ENCODE results near the gene ARPP19.
"Not testable (repeated sequence)": the region's sequence is repeated elsewhere in the genome, so short reads cannot be mapped to it uniquely, and the experiment has no call there.

Gene ARPP19

DNA sequence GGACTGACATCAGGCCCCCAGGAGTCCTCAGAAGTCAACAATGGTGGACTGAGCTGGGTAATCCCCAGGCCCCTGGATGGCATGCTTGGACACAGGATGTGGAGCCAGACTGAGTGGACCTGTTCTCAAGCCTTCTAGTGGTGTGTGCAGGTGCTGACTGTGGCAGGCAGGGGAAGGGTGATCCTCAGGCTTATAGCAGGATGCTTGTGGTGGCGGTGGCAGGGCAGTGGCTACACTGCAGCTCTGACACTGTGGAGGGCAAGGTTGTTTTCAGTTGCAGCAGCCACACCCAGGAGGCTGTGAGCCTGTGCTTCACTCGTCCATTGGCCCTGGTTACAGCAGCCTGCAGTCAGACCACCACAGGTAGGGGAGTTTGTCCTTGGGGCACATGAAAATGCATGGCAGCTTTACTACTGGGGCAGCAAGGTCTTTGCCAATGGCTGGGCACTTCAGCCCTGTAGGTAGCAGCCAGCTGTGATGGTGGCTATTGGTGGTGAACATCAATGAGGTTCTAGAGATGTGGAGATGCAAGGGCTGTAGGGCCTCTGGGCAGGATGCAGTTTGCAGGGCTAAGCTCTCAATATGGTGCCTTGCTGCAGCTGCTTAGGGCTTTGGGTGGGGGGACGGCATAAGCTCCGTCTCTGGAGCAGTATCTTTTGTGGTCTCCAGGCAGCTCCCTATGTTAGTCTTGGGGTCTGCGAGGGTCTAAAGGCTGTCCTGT lies 22.6 kb downstream of the ARPP19 start:
- FAIRE-seq = no peak

DNA sequence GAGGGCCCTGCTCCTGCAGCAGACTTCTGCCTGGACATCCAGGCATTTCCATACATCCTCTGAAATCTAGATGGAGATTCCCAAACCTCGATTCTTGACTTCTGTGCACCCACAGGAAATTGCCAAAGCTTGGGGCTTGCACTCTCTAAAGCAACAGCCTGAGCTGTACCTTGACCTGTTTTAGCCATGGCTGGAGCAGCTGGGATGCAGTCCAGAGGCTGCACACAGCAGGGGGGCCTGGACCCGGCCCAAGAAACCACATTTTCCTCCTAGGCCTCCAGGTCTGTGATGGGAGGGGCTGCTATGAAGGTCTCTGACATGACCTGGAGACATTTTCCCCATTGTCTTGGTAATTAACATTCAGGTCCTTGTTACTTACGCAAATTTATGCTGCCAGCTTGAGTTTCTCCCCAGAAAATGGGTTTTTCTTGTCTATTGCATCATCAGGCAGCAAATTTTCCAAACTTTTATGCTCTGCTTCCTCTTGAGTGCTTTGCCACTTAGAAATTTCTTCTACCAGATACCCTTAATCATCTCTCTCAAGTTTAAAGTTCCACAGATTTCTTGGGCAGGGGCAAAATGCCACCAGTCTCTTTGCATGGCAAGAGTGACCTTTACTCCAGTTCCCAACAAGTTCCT lies 28.3 kb downstream of the ARPP19 start:
- FAIRE-seq = no peak

DNA sequence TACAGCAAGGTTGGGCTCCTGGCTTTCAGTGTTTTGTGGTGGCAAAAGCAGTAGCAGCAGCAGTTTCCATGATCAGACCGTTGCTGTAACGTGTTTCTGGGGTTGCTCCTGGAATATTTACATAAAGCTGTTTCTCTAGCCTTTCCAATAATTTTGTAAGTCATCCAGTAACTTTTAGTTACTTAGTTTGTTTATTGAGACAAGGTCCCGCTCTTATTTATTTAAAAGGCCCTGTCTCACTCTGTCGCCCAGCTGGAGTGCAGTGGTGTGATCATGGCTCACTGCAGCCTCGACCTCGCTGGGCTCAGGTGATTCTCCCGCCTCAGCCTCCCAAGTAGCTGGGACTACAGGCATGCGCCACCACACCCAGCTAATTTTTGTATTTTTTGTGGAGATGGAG lies 31.4 kb downstream of the ARPP19 start:
- no peak for FAIRE-seq

DNA sequence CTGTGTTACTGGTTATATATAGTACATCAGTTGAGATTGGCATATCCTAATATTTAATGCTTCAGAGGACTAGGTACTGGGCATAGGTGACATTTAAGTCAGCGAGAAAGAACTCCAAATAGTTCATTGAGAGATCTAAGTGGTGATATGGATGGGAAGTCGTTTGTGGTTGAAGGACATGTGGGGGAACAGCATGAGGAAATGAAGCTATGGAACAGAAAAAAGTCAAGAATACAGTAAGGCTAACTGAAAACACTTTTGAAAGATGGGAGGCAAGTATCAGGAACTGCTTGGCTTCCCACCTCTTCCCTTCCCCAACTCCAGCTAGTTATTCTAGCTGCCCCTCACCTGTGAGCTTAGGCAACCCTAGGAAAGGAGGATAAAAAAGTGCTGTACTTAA lies 36.4 kb downstream of the ARPP19 start:
- FAIRE-seq = no peak

DNA sequence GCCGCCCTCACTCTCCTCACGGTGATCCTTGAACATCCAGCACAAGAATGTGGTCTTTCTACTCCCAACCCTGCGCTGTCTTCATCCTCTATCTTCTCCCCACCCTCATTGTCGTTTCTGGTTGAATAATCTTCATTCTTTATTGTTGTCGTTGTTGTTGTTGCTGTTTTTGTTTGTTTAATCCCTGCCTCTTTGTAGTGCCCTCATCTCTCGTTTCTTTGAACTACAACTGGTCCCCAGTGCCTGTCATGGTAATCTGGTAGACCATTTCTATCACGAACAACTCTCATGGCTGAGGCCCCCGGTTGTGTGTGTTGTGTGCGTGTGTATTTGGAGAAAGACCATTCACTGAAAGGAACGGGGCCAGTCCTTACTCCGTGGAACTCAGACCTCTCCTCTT lies 38.9 kb downstream of the ARPP19 start:
- FAIRE-seq = no peak

DNA sequence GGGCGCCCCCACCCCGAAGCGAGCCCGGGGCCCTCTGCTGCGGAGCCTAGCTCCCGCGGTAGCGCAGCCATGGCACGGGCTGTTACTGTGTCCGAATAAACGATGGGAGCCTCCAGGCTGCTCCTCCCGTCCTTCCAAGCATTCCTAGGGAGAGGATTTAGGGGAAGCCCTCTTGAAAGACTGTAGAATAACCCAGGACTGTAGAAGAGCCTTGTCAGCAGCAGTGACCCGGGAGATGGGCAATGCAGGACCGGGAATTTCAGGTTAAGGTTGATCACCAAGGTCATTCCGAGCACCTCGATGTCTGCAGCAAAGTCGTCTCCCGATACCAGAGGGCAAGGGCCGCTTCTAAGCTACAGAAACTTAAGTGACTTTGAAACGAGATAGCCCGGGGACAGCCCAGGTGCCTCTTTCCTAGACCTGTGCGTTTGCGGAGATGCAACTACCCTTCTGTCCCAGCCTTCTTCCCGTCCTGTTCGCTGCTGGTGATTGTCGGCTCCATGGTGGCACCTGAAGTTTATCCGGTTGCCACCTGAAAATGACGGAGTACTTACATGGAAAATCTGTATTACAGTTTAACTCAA lies 39.4 kb downstream of the ARPP19 start:
- FAIRE-seq = no peak

DNA sequence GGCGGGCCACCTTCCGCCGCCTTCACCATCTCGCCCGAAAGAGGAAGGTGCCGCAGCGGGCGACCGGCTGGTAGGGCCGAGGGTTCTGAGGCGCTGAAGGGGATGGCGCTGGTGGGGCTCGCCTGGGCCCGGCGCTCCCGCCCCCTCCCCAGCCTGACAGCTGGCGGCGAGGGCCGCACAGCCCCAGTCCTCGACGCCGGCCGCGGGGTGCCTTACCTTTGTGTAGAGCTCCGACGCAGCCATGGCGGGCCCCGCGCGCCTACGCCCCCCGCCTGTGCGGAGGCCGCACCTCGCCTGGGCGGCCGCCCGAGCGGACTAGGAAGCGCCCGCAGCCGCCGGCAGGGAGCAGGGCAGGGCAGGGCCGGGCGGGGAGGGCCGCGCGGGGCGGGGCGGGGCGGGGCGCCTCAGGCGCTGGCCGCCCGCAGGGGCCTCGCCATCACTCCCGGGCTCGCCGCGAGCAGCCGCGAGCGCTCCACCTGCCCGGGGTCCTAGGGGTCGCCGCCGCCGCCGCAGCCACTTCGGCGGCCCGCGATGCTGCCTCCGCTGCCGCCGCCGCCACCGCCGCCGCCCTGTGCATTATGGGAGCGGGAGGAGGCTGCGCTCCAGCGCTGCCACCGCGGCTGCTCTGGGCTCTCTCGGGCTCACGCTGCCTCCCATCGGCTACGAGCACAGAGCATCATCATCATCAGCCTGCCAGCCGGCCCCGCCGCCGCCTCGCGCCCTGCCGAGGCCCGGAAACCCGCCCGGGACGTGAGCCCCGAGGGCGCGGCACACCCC lies 40.1 kb downstream of the ARPP19 start, which contains the start of gene MYO5A:
TSS of gene MYO5A (minus strand) at position 317 of the 777 bp plus-strand sequence. CDS start at position 243, 74 bp downstream.
- no peak for FAIRE-seq

DNA sequence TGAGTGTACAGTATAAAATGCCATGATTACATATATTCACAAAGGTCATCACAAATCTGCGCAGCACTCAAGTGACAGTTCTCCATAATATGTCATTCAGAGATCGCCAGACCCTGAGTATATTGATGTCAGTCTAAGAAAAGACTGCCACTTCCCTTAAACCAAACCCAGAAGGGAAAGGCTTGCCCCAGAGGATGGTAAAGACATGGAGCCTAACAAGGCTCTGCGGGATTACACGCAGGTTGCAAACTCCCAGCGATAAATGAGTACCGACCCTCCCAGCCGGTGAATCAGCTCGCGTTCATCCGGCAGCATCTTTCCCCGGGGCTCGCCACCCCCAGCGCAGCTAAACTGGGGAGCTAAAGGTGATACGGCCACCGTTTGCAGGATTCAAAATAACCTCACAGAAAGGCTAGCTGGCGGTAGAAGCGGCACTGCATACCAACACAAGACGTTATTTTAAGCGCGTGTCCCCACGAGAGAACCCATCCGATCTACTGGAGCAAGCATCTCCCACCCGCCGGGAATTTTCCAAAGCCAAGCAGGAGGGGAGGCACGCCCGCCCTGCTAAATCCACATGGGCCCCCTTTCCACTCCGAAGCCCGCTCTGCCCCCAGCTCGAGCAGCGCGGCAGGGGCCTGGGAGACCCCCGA lies 40.8 kb downstream of the ARPP19 start:
- FAIRE-seq = no peak

DNA sequence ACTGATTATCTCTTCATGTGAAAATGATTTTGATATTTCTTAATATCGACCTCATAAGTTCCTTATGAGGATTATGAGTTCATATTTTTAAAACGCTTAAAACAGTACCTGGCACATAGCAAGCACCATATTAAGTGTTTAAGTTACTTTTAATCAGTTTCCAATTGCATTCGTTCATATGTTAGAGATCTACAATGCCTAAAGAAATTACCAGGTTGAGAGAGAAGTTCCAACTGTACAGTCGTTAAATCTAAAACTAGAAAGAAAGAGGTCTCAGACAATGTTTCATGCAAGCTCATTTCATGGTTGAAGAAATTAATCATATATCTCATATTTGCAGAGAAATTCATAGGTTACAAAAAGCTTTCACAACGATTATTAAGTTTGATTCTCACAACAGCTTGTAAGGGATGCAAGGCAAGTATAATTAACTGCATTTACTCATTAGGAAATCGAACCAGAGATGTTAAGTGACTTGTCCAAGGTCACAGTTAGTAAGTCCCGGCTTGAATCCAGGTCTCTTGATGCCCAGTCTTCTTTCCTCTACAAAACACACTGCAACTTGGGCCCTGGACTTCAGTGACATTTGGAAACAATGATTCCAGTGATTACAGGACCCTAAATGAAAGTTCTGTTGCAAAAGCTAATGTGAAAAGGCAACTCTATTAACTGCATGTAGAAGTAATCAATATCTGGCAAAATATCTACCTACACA lies 41.5 kb downstream of the ARPP19 start:
- FAIRE-seq = no peak

DNA sequence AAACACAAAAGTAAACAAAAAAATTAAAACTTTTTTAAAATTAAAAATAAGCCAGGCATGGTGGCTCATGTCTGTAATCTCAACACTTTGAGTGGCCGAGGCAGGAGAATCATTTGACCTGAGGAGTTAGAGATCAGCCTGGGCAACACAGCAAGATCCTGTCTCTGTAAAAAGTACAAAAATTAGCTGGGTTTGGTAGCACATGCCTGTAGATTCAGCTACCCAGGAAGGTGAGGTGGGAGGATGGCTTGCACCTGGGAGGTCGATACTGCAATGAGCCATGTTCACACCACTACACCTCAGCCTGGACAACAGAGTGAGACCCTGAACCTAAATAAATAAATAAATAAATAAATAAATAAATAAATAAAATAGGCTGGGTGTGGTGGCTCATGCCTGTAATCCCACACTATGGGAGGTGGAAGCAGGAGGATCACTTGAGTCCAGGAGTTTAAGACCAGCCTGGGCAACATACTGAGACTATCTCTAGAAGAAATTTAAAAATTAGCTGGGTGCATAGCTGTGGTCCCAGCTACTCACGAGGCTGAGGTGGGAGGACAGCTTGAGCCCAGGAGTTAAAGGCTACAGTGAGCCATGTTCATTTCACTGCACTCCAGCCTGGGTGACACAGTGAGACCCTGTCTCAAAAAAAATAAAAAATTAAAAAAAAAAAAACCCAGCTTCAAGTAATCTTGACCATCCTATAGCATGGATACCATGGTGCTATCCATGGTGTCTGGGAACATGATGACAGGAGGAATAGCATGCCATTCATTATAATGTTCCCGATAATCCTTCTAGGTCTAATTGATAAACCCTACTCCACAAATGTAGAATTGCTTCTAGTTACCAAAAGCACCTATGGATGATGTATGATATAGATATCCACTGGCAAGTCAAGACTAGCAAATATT lies 44.4 kb downstream of the ARPP19 start:
- no peak for FAIRE-seq

DNA sequence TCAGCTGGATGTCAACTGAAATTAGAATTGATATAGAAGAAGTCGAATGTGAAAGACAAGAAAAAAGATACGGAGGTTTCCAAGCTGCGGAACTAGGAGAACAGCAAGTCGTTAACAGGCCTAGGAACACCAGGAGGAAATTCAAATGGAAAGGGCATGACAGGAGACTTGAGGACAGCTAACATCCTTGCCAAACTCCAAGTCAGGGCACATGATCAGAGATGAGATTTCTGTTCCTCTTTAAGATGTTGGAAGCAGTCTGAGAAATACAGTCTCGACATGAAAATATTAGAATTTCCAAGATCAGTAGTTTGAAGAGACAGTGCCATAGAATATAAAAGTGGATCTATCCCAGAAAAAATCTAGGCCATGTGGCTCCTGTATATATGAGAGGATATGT lies 45.2 kb downstream of the ARPP19 start:
- no peak for FAIRE-seq

DNA sequence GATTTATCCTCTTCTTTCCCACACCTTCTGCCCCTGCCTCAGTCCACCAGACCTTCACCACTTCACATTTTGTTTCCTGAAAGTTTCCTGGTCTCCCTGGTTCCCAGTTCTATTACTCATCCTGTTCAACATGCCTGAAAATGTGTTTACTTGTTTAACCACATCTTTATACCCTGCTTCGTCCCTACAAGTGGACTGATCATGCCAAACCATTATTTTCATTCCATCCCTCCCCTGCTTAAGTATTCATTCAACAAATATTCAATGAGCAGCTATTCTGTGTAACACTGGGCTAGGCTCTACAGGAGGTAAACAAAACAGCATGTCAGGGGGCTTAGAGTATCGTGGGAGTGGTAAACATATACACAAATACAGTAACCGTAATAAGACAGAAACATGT lies 45.6 kb downstream of the ARPP19 start:
- no peak for FAIRE-seq

DNA sequence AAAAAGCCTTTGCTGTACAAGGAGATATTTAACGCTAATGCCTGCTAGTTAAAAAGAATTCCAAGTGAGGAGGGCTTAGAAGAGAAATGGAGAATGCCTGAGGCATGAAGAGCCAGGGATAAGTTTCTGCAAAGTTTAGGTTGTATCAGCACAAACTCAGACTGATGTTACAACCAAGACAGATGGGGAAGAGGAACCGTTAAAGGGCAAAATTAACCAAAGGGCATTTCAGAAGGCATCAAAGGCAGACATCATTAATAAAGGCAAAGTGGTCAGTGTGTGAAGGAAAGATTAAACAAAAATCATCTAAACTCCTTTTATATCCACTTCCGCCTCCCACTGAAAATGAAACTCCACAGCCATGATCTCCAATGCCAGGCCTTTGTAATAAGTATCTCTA lies 47.1 kb downstream of the ARPP19 start:
- FAIRE-seq = no peak

DNA sequence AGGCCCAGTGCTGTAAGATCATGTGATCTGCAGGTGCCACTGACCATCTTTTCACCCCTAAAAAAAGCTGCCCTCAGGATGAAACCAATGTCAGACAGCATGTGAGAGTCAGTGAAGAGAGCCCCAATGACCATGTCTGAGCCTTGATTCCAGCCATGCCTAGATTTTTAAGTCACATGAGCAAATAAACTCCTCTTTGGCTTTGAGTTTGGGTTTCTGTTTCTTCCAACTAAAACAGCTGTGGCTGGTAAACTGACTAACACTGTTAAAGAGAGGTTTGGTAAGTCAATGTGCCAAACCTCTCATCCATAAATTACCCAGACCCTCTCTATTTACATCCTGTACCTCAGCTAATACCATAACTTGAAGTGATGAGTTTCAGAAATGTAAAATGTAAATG lies 48.4 kb downstream of the ARPP19 start:
- FAIRE-seq = no peak

DNA sequence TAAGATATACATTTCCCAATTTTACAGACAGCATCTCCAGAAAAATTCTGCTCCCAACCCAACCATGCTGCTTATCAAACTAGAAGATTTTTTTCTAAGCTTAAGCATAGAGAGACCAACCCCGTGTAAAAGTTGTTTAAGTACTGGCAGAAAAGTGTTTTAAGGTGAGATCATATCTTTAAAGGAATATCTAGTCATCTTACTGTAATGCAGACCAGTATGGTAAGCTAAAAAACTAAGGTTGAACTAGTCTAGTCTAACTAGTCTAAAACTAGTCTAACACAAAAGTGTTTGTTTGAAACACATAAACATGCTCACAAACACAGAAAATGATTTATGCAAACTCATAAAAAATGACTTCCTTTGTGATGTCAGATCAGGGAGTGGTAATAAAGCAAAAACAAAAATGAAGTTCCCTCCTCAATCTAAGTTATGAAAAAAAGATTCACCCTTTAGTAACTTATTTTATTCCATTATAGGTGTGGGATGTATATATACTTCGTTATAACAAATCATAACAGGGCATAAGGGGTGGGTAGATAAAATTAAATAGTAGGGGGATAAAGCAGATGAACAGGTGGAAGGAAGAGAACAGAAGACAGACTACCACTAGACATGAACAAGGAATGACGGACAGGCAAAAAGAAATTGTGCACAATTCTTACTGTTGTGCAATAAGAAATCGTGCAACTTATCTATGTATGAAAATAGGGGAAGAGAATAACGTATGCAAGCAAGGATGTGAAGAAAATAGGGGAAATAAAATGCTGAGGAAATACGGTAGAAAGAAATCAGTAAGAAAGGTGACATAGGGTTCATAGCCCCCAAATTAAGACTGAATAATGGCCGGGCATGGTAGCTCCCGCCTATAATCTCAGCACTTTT lies 50.1 kb downstream of the ARPP19 start:
- no peak for FAIRE-seq

DNA sequence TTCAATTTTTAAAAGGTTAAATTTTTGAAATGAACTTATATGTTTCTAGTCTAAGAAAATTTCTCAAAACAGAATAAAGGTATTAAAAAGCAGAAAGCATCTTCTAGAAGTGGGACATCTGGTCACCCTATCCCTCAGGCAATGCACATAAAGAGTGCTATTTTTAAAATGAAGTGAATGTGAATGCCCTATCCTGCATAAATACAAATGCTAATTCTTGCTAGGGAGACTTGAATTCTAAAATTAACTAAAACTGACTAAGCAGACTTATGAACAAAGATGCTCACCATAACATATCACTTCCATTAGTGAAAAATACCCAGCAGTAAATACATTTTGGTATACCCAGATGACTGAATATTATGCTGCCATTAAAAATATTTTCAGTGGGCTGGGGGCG lies 51.8 kb downstream of the ARPP19 start:
- FAIRE-seq = no peak

DNA sequence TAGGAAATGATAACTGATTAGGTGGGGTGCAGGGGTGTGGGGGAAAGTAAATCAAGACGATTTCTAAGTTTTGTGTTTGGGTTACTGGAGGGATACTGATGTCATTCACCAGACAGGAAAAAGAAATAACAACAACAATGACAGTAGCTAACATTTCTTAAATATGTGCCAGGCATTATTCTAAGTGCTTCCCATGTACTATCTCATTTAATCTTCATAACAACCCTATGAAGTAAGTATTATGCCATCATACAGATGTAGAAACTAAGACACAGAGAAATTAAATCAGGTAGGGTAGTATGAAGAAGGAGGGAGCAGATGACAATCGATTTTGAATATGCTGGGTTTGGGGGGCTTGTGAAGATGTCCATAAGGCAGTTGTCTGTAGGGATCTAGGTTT lies 53.5 kb downstream of the ARPP19 start:
- FAIRE-seq = no peak

DNA sequence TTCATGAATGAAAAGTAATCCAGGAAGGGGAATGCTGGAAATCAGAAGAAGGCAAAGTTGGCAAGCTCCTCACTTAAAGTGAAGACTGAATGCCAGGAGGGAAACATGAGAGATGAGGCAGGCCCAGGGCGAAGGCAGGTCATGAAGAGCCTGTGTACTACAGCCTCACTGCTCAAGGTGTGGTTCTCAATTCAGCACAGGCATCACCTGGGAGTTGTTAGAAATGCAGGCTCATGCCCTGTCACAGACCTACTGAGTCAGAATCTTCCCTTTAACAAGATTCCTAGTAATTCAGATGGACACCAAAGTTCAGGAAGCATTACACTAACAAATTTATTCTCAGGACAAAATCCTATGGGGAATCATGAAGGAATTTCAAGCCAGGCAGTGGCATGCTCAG lies 54.3 kb downstream of the ARPP19 start:
- FAIRE-seq = no peak

DNA sequence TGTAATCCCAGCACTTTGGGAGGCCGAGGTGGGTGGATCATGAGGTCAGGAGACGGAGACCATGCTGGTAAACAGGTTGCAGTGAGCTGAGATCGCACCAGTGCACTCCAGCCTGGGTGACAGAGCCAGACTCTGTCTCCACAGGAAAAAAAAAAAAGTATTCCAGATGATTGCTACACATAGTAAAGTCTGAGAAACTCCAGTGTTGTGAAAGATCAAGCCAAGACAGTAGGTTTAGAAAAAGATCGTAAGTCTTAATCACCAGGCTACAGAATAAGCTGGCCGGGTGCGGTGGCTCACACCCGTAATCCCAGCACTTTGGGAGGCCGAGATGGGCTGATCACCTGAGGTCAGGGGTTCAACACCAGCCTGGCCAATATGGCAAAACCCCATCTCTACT lies 56.0 kb downstream of the ARPP19 start:
- FAIRE-seq = not testable (repeated sequence)

DNA sequence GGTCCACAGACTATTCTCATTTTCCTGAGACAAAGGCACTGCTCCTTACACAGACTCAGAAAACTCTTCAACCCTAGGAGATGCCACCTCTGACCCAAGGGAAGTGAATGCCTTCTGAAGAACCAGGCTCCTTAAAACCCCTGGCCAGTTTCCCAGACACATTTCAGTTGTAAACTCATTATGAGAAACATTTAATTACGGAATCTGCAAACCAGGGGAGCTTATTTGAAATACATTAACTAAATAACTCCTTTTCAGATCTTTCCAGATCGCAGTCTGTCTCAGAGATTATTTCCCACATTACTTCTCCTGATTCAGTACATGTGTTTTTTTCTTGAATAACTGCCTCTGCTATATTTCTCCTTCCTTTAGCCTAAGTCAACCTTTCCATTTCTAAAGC lies 57.7 kb downstream of the ARPP19 start:
- FAIRE-seq = no peak

All from TTC549 (cell line).